ENCODE measurements around the gene SAMD4A. TPM values are rescaled to one million over a fixed set of nuclear protein-coding genes. Genes with fewer than 3 reads are reported as not detected.

SAMD4A gene
- total and polyA plus RNA-seq, 2 donors: 16.0 to 58.5 TPM

DNA sequence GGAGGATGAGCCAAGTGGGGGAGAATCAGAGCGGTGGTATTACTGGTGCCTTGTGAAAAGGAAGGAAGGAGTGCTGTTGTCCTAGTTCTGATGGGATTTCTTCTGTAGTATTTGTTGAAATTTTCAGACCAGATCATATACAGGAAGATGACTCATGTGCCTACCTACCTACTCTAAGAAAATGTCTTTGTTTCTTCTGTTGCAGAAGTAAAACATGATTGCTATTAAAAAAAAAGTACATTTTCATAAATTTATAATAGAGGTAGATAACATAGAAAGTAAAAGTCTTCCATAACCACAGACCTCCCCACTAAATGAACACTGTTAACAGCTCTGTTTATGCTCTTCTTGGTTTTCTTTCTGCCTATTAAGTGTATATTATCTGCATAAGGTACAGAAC lies 26.9 kb downstream of the SAMD4A start:
- DNase-seq (ENCODE audit: extremely low spot score): no peak
- H3K4me3 ChIP-seq (ENCODE audit: low read depth, low read length): no peak overlapping the region
- H3K36me3 ChIP-seq (ENCODE audit: insufficient read depth): no peaks in the 10 kb centered on the region
- no peak overlapping the region for H3K27ac ChIP-seq (ENCODE audit: low read depth)
- no peaks in the 10 kb centered on the region for H3K4me1 ChIP-seq (ENCODE audit: insufficient read depth)
- WGBS: 70% methylated on average over 1 of the region's 1 CpG

DNA sequence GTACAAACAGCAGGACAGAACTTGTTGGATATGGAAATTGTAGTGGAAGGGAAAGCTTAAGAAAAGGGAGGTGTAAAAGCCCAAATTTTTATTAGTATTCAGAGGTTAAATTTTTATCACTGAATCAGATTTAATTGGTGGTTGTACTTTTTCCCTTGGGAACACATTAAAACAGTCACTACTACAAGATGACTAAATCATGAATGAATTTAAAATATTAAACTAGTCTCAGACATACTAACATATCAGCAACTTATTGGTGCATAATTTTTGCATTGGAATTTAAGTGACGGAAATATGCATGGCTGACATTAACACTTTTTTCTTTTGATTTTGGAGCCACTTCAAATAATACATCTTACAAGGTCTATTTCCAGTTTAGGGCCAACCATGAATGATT lies 27.6 kb downstream of the SAMD4A start:
- no peak for DNase-seq (ENCODE audit: extremely low spot score)
- Histone ChIP-seq H3K27ac (ENCODE audit: low read depth) (no peak overlapping the region), H3K4me1 (ENCODE audit: insufficient read depth) (no peaks in the 10 kb centered on the region), H3K36me3 (ENCODE audit: insufficient read depth) (no peaks in the 10 kb centered on the region), H3K4me3 (ENCODE audit: low read depth, low read length) (no peak overlapping the region)
- WGBS: 80% methylated on average over 1 of the region's 1 CpG

DNA sequence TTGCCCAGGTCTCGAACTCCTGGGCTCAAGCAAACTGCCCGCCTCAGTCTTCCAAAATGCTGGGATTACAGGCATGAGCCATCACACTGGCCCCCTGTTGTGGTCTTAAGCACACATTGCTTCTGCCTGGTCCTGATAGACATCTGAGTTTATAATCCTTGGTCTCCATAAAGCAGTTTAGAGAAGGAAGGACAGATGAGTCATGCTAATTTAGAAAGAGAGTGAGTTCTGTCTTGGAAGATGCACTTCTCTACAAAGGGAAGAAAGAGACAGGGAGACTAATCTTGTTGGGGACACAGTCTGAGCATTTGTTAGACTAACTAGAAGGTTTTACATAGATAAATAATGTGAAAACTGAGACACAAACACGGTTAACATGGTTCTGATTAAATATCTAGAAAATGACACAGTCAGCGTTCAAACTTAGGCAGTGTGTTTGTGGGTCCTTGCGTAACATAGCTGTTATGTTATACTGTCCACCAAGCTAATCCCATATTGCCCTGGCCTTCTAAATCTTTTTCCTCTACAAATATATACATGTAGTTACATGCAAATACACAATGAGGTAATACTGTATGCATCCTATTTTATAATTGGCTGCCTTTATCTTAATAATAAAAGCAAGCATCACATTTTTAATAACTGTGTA lies 31.0 kb downstream of the SAMD4A start:
- no peaks in the 10 kb centered on the region for H3K4me1 ChIP-seq (ENCODE audit: insufficient read depth)
- 73% methylated on average over 5 of the region's 5 CpGs for WGBS

DNA sequence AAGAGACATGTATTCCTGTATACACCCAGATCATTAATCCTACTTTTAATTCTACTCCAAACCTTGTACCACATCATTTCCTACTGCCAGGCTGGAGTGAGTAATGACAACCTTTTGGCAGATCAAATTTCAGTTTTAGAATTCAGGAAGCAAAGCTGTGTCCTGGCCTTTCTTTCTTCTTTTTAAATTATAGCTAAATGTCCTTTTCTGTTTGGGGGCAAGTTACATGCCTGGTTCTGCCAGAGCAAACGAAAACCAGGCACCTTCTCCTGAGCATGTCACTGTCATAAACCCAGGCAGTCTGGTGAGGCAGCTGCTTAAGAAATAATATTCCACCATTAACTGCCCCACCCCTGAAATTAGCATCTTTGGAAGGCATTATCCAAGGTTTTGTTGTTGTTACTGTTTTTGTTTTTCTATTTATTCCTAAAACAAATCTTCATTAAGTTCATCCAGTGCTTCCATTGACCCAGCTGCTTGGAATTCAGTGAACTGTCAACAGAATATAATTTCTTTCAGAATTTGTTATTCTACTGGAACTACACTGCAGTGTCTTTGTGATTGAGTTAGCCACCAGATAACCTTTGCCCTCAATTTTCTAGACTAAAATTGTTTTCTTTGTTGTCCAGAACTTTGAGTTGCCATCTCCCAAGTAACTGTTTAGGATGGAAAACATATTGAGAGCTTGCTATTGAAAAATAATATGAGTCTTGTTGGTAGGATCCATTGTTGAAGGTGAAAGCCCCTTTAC lies 33.2 kb downstream of the SAMD4A start:
- Histone ChIP-seq H3K36me3 (ENCODE audit: insufficient read depth) (no peaks in the 10 kb centered on the region), H3K27ac (ENCODE audit: low read depth) (no peak overlapping the region), H3K4me1 (ENCODE audit: insufficient read depth) (no peaks in the 10 kb centered on the region), H3K4me3 (ENCODE audit: low read depth, low read length) (no peak overlapping the region)
- WGBS: 27% methylated on average over 1 of the region's 1 CpG
- DNase-seq (ENCODE audit: extremely low spot score): no peak

More for the DNA sequence above, 31.0 kb downstream of the SAMD4A start:
- Histone ChIP-seq H3K27ac (ENCODE audit: low read depth) (no peak overlapping the region), H3K36me3 (ENCODE audit: insufficient read depth) (no peaks in the 10 kb centered on the region), H3K4me3 (ENCODE audit: low read depth, low read length) (no peak overlapping the region)
- no peak for DNase-seq (ENCODE audit: extremely low spot score)

DNA sequence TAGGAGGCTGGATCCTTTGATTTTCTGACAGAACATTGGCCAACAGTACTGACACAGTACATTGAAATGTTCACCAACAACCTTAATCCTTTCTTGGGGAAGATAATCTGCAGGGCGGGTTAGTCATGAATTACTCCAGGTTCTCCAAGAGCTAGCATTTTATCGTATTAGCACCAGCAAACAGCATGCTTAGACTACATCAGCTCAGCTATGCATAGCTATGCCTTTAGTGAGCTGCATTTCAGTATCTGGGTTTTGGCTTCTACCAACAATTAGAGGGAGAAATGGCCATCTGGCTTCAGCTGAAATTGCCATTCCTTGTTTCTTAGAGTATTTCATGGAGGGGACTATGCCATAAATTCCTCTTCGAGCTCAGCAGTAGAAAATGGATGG lies 33.8 kb downstream of the SAMD4A start:
- H3K27ac ChIP-seq (ENCODE audit: low read depth): no peak overlapping the region
- 75% methylated on average over 3 of the region's 3 CpGs for whole genome bisulfite sequencing
- H3K36me3 ChIP-seq (ENCODE audit: insufficient read depth): no peaks in the 10 kb centered on the region
- no peak overlapping the region for H3K4me3 ChIP-seq (ENCODE audit: low read depth, low read length)
- DNase-seq (ENCODE audit: extremely low spot score): no peak
- no peaks in the 10 kb centered on the region for H3K4me1 ChIP-seq (ENCODE audit: insufficient read depth)

DNA sequence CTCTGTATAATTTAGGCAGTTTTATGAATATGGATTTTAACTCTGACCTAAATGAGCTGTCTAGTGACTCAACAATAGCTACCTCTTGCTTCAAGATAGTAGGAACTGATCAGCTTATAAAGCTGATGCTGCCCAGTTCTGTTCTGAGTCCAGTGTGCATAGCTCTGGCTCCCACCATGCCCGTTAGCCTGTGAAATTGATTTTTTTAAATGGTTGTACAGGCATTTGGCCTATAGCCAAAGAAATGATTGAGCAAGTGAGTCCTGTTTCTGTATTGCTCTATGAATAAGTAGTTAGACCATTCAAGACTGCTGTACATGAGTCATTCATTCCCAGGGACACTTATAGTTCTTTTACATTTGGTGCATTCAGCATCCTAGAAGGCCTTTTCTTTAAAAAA lies 36.4 kb downstream of the SAMD4A start:
- WGBS: 93% methylated on average over 1 of the region's 1 CpG
- H3K36me3 ChIP-seq (ENCODE audit: insufficient read depth): no peaks in the 10 kb centered on the region
- no peak overlapping the region for H3K4me3 ChIP-seq (ENCODE audit: low read depth, low read length)
- H3K4me1 ChIP-seq (ENCODE audit: insufficient read depth): no peaks in the 10 kb centered on the region
- no peak for DNase-seq (ENCODE audit: extremely low spot score)
- H3K27ac ChIP-seq (ENCODE audit: low read depth): no peak overlapping the region

DNA sequence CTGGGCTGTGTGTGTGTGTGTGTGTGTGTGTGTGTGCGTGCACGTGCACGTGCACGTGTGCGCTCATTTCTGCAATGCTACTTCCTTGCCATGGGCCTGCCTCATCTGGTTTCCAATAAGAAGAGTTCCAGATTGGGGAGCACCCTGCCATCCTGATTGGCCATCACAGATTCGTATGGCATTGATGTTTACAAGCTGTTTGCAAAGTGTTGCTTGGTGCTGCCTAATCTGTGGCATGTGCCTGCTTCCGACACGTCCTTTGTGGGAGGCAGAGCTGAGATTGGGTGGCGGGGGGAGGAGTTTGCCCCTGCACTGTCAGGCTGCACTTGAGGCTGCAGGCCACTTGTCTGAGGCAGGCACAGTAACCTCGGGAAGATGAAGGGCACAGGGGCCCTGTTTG lies 39.2 kb downstream of the SAMD4A start:
- Histone ChIP-seq H3K36me3 (ENCODE audit: insufficient read depth) (no peaks in the 10 kb centered on the region), H3K4me1 (ENCODE audit: insufficient read depth) (no peaks in the 10 kb centered on the region), H3K27ac (ENCODE audit: low read depth) (no peak overlapping the region), H3K4me3 (ENCODE audit: low read depth, low read length) (no peak overlapping the region)
- WGBS: 52% methylated on average over 10 of the region's 10 CpGs
- DNase-seq (ENCODE audit: extremely low spot score): no peak

DNA sequence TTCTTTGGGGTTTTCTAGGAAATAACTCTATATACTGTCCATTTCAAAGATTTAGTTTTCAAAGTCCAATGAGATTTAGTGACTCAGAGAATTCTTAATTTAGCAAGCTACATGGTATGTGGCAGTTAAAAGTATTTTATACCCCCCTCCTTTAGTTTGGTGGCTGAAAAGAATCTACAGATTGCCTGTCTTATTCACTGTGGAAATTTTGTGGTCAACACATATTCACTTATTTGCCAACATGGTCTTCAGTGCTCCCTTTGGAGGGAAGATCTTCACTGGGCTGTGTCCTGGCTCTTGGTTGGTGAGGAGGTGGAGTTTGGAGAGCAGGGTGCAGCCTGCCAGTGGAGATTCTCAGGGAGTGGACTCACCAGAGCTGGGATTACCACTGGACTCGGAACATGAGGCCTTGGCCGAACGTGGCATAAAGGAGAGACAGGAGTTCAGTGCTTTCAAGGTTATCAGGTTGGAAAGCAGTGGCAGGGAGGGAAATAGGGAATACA lies 39.8 kb downstream of the SAMD4A start:
- Histone ChIP-seq H3K4me1 (ENCODE audit: insufficient read depth) (no peaks in the 10 kb centered on the region), H3K27ac (ENCODE audit: low read depth) (no peak overlapping the region), H3K36me3 (ENCODE audit: insufficient read depth) (no peaks in the 10 kb centered on the region), H3K4me3 (ENCODE audit: low read depth, low read length) (no peak overlapping the region)
- DNase-seq (ENCODE audit: extremely low spot score): no peak
- WGBS: 43% methylated on average over 3 of the region's 3 CpGs

DNA sequence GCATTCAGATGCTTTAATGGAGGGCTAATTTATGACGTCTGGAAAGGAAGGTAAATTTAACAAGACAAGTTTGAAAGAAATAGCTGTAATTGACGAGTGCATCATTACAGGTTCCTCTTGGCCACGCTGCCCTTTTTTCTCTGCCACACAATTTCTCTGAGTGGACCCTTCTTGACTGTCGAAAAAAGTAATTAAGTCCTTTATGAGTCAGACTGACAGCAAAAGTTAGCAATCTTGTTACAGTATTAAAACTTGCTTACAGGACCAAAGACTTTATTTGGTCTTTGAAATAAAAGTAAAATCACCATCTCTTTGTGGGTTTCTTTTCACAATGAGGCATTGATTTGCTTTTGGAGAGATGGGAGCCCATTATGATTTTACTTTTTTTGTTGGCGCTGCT lies 42.6 kb downstream of the SAMD4A start:
- H3K27ac ChIP-seq (ENCODE audit: low read depth): no peak overlapping the region
- WGBS: 73% methylated on average over 5 of the region's 5 CpGs
- peaks cover under 1% of the 10 kb centered on the region for H3K4me1 ChIP-seq (ENCODE audit: insufficient read depth)
- no peak overlapping the region for H3K4me3 ChIP-seq (ENCODE audit: low read depth, low read length)
- DNase-seq (ENCODE audit: extremely low spot score): no peak
- H3K36me3 ChIP-seq (ENCODE audit: insufficient read depth): no peaks in the 10 kb centered on the region

DNA sequence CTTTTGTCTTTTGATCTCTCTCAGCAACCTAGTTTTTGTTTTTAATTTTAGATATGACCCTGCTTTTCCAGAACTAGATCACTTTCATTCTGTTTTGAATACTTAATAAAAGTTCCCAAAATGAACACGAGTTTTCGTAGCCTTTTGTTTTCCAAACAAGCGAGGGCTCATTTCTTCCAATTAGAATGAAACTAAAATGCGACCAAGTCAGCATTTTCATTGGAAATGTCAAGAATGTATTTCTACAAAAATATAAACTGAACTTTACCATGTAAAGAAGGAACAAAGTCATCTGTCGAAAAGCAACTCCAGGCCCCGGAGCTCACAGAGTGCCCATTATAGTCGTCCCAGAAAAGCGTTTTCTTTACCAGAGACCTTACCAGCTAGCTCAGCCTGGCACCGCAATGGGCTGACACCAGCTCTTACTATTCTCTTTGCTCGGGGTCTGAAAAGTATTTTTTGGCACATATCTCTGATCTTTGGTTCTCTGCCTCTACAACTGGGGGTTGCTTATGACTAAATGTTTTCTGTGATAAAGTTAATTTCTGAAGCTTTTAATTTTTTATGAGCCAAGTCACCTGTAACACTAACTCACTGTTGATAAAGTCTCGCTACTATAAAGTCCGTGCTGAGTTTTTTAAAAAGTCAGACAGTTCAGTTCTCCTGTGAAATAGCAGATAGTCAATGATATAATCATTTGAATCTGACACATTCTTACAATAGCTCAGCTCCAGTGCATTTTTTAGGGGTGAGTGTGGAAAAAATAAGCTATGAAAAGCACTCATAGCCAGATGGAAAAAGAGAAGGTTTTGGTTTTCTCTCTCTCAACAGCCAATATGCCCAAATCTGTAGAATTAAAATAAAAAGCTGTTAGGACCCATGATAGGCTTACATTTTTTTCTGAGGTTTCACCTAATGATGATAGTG lies 43.4 kb downstream of the SAMD4A start:
- H3K27ac ChIP-seq (ENCODE audit: low read depth): no peak overlapping the region
- no peak for DNase-seq (ENCODE audit: extremely low spot score)
- no peak overlapping the region for H3K4me3 ChIP-seq (ENCODE audit: low read depth, low read length)
- no peaks in the 10 kb centered on the region for H3K36me3 ChIP-seq (ENCODE audit: insufficient read depth)
- peaks cover 2% of the 10 kb centered on the region for H3K4me1 ChIP-seq (ENCODE audit: insufficient read depth)
- WGBS: 81% methylated on average over 12 of the region's 12 CpGs

DNA sequence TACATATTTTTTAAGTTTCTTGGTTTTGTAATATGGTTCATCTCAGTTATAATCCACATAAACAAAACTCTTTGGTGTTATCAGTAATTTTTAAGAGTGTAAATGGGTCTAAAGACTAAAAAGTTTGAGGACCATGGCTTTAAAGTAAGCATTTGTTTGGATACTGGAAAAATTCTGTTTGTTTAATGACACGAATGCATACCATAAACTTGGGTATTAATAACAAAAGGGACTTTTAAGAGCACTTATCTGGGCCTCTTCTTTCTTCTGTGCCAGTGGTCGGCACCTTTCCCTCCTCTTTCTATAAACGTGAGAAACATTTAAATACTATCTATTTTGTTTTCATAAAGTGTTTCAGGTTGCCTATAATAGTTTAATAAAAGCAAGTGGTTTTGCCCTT lies 47.4 kb downstream of the SAMD4A start:
- WGBS: 60% methylated on average over 3 of the region's 3 CpGs
- H3K4me3 ChIP-seq (ENCODE audit: low read depth, low read length): no peak overlapping the region
- H3K4me1 ChIP-seq (ENCODE audit: insufficient read depth): peaks cover 2% of the 10 kb centered on the region
- no peak overlapping the region for H3K27ac ChIP-seq (ENCODE audit: low read depth)
- no peaks in the 10 kb centered on the region for H3K36me3 ChIP-seq (ENCODE audit: insufficient read depth)
- DNase-seq (ENCODE audit: extremely low spot score): no peak

DNA sequence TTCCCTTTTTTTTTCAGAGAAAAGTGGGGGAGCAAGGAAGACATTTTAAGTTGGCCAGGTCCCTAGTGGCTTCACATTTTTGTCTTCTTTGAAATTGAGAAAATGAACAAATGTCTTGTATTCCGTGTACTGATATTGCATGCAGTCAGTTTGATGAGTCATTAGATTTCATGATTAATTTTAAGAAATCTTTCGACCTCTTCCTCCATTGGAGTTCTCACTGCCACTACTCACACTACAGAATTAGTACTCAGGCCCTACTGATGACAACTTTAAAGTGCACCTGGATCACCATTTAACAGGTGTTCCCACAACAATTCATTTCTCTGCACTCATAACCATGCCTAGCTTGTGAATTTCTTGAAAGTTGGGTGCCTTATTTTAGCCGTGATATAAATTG lies 50.5 kb downstream of the SAMD4A start:
- no peak for DNase-seq (ENCODE audit: extremely low spot score)
- no peak overlapping the region for H3K27ac ChIP-seq (ENCODE audit: low read depth)

DNA sequence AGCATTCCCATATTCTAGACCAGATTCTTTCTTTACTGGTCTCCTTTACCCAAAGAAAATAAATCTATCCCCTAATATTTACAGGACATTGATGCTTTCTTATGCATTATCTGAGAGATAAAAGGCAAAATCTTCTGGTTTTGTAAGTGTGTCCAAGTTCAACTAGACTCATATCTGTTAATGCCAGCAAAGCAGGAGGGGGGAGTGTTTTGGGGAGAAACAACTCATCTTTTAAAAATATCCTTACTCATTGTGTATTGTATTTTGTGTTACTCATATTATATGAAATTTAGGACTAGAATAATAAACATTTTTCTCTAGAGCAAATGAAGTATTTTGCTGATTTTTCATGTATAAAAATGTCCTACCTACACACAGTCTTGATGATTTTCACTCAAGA lies 54.8 kb downstream of the SAMD4A start:
- Histone ChIP-seq H3K36me3 (ENCODE audit: insufficient read depth) (no peaks in the 10 kb centered on the region), H3K27ac (ENCODE audit: low read depth) (no peak overlapping the region), H3K4me3 (ENCODE audit: low read depth, low read length) (no peak overlapping the region), H3K4me1 (ENCODE audit: insufficient read depth) (no peaks in the 10 kb centered on the region)
- no peak for DNase-seq (ENCODE audit: extremely low spot score)

More for the DNA sequence above, 50.5 kb downstream of the SAMD4A start:
- Histone ChIP-seq H3K4me1 (ENCODE audit: insufficient read depth) (peaks cover 2% of the 10 kb centered on the region), H3K36me3 (ENCODE audit: insufficient read depth) (no peaks in the 10 kb centered on the region), H3K4me3 (ENCODE audit: low read depth, low read length) (no peak overlapping the region)
- WGBS: 84% methylated on average over 3 of the region's 3 CpGs

Measured in urinary bladder (tissue), 4 donors.